ENCODE measurements around the gene CNTN5.
"Not testable (repeated sequence)": the region's sequence is repeated elsewhere in the genome, so short reads cannot be mapped to it uniquely, and the experiment has no call there.

CNTN5 gene

DNA sequence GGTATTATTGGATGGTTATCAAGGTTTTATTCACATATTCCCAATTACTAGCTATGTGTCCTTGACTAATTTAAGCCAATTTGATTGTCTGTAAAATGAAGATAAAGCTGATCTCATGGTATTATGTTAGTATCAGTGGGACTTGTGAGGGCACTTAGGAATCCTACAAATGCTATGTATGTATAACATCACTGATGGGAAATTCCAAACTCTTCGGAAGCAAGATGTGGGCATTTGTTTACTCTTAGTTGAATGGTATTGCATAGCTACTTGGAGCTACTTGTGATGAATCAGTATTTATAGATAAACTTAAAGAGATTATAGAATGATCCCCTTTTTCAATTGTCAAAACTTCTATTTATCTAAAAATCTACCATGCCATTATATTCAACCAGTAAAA lies 239.9 kb downstream of the CNTN5 start:
- TF ChIP-seq CTCF (IDR thresholded peaks at IDR 0.05; ENCODE audit: low read depth, low read length), result no peak
- DNase-seq (ENCODE audit: extremely low read depth, low read depth), result no peak

DNA sequence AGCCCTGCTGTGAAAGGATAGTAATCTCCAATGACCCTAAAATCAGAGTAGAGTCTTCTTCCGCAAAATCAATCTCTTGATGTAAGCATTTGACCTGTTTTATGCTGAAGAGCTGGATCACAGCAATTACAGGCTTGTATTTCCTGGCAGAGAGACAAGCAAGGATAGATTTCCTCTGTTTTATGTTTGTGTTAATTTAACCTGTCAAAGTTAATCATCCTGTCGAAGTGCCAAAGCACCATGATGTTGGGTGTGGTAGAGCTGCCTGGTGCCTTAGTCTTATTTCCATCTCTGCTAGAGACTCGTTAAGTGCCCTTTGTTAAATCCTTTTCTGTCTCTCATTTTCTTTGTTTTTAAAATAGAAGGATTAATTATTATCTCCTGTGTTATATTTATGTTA lies 248.1 kb downstream of the CNTN5 start:
- no peak for TF ChIP-seq CTCF (IDR thresholded peaks at IDR 0.05; ENCODE audit: low read depth, low read length)
- DNase-seq (ENCODE audit: extremely low read depth, low read depth), result no peak

GRCh38 chr11:99271527-99271926 lies 250.8 kb downstream of the CNTN5 start:
- no peak for TF ChIP-seq CTCF (IDR thresholded peaks at IDR 0.05; ENCODE audit: low read depth, low read length)

GRCh38 chr11:99275521-99275920 lies 254.8 kb downstream of the CNTN5 start:
- DNase-seq (ENCODE audit: extremely low read depth, low read depth), result no peak
- TF ChIP-seq CTCF (IDR thresholded peaks at IDR 0.05; ENCODE audit: low read depth, low read length), result no peak

More at GRCh38 chr11:99271527-99271926, 250.8 kb downstream of the CNTN5 start:
- no peak for DNase-seq (ENCODE audit: extremely low read depth, low read depth)

GRCh38 chr11:99277281-99277680 lies 256.5 kb downstream of the CNTN5 start:
- no peak for DNase-seq (ENCODE audit: extremely low read depth, low read depth)
- TF ChIP-seq CTCF (IDR thresholded peaks at IDR 0.05; ENCODE audit: low read depth, low read length), result no peak

- DNase-seq (ENCODE audit: extremely low read depth, low read depth), result no peak
- no peak for TF ChIP-seq CTCF (IDR thresholded peaks at IDR 0.05; ENCODE audit: low read depth, low read length)
These were observed 258.5 kb downstream of the CNTN5 start for GRCh38 chr11:99279266-99279665.

DNA sequence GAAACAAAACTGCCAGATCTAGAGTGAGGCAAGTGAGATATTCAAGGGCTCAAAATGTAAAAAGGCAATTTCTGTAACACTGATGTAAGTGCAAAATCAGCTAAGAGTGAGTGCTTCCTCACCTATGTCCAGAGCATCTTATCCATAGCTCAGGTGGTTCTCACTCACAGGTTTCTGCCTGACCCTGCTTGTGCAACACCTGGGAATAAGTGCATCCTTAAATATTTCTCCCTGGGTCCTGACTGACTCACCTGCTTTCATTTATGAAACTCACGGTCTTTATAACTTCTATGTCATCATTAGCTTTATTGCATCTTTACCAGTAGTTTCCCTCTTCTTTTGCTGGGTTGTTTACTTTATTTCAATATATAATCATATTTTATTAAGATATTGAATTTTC lies 260.6 kb downstream of the CNTN5 start:
- no peak for DNase-seq (ENCODE audit: extremely low read depth, low read depth)
- TF ChIP-seq CTCF (IDR thresholded peaks at IDR 0.05; ENCODE audit: low read depth, low read length), result no peak

DNA sequence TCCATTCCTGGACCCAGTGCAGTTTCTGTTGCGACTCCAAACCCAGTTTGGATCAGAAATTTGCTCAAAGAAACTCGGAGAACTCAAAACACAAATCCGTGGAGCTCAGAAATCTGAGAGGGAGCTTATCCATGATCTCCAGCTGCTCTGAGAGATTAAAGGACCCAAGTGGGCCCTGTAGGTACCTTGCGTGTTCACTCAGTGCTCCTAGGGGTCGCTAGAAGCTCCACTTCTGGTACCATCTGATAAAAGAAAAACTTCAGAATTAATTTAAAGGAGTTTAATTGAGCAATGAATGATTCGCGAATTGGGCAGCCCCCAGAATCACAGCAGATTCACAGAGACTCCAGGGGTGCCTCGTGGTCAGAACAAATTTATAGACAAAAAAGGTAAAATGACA lies 277.2 kb downstream of the CNTN5 start:
- DNase-seq (ENCODE audit: extremely low read depth, low read depth), result not testable (repeated sequence)
